Stomach (tissue), 4 donors: ENCODE results near the gene GPR179.

Source experiments
- CTCF ChIP-seq, 7 experiments: fragments of 450-650 bp in 4 of 7; fragments of 200-600 bp in 3 of 7; sonication (generic) in 3 of 7; IDR thresholded peaks; one replicate each; pipeline ENCODE4 v1.5.1; 2016 to 2019; ENCODE audit warnings: antibody characterized with exemption in 7 of 7, control low read depth in 2 of 7, mild to moderate bottlenecking in 1 of 7
- POLR2AphosphoS5 ChIP-seq, 3 donors: sonication (generic); formaldehyde crosslinking; IDR thresholded peaks; one replicate each; pipeline ENCODE4 v1.6.1; 2016; ENCODE audit warnings: antibody characterized with exemption in 3 of 3

GRCh38 chr17:38328620-38329019 is 15.1 kb downstream of the GPR179 start:
- TF ChIP-seq CTCF (IDR thresholded peaks at IDR 0.05) (no peak), POLR2AphosphoS5 (IDR thresholded peaks at IDR 0.05) (no peak)
